Suppressor macrophage treated with lipopolysaccharide for 4 hours (primary cell): Measurements from ENCODE around the gene OTUD5.
"Not testable (repeated sequence)": the region's sequence is repeated elsewhere in the genome, so short reads cannot be mapped to it uniquely, and the experiment has no call there.

Source experiments
- DNase-seq: peaks from one replicate; pipeline ENCODE4 v3.0.0-alpha.2; 2020

OTUD5 gene

GRCh38 chrX:48905090-48905790 is 52.2 kb downstream of the OTUD5 start:
- no peak for DNase-seq

GRCh38 chrX:48904626-48905025 is 52.8 kb downstream of the OTUD5 start:
- DNase-seq, result no peak

- no peak for DNase-seq
These were observed 53.2 kb downstream of the OTUD5 start for GRCh38 chrX:48904180-48904579.

- DNase-seq, result no peak
These were observed 54.1 kb downstream of the OTUD5 start for GRCh38 chrX:48903290-48903689.

- DNase-seq, result no peak
These were observed 54.6 kb downstream of the OTUD5 start for GRCh38 chrX:48902776-48903175.

GRCh38 chrX:48902135-48902534 is 55.3 kb downstream of the OTUD5 start:
- no peak for DNase-seq

GRCh38 chrX:48901069-48901468 is 56.3 kb downstream of the OTUD5 start:
- DNase-seq, result no peak

GRCh38 chrX:48899078-48899410 is 58.4 kb downstream of the OTUD5 start:
- no peak for DNase-seq

- peak; percentile 94 for DNase-seq
These were observed 59.6 kb downstream of the OTUD5 start, which contains the start of the genes PQBP1 and TIMM17B for GRCh38 chrX:48897625-48898306. PQBP1 (plus strand) TSS chrX:48897930; CDS start chrX:48898510, 580 bp downstream. TIMM17B (minus strand) TSS chrX:48897768; CDS start chrX:48897749, 19 bp downstream.

GRCh38 chrX:48897157-48897624 is 60.2 kb downstream of the OTUD5 start:
- peak; percentile 71 for DNase-seq

- DNase-seq, result no peak
These were observed 60.8 kb downstream of the OTUD5 start for GRCh38 chrX:48896611-48897011.

GRCh38 chrX:48894891-48895290 is 62.5 kb downstream of the OTUD5 start:
- no peak for DNase-seq

- DNase-seq, result no peak
These were observed 63.7 kb downstream of the OTUD5 start for GRCh38 chrX:48893556-48894348.

GRCh38 chrX:48892896-48893295 is 64.5 kb downstream of the OTUD5 start:
- DNase-seq, result no peak

- DNase-seq, result peak; percentile 85
These were observed 65.8 kb downstream of the OTUD5 start for GRCh38 chrX:48891402-48892288.

GRCh38 chrX:48890934-48891401 is 66.4 kb downstream of the OTUD5 start:
- peak; percentile 11 for DNase-seq

GRCh38 chrX:48890296-48890925 is 67.0 kb downstream of the OTUD5 start:
- DNase-seq, result no peak

GRCh38 chrX:48886586-48886985 is 70.8 kb downstream of the OTUD5 start:
- not testable (repeated sequence) for DNase-seq

GRCh38 chrX:48883729-48884128 is 73.7 kb downstream of the OTUD5 start:
- no peak for DNase-seq

- DNase-seq, result peak; percentile 44
These were observed 80.5 kb downstream of the OTUD5 start for GRCh38 chrX:48876944-48877343.
